Astrocyte (in vitro differentiated cells and primary cell): Measurements from ENCODE around the gene FYN. TPM values are rescaled to one million over a fixed set of nuclear protein-coding genes. Genes with fewer than 3 reads are reported as not detected.

Experiments used
- DNase-seq: peaks from one replicate; pipeline ENCODE4 v3.0.0-alpha.2; 2010; ENCODE audit warnings: low read depth
- FAIRE-seq: peaks from 2 replicates; lab custom pipeline; 2011; peaks lifted over from hg19 to GRCh38; lab: Jason Lieb, UNC
- H2AFZ ChIP-seq: 2 replicates; pipeline ENCODE4 v1.6.0; 2012; ENCODE audit warnings: low read depth, low read length, inconsistent platforms
- H3K27ac ChIP-seq: 2 replicates; pipeline ENCODE4 v1.5.1; 2011; ENCODE audit warnings: low read depth, low read length, inconsistent platforms
- H3K27me3 ChIP-seq: 2 replicates; pipeline ENCODE4 v1.6.0; 2011; ENCODE audit warnings: low read length, inconsistent platforms; ENCODE audit not compliant: insufficient read depth
- H3K36me3 ChIP-seq: 2 replicates; pipeline ENCODE4 v1.5.1; 2011; ENCODE audit warnings: low read length, inconsistent platforms; ENCODE audit not compliant: insufficient read depth
- H3K4me1 ChIP-seq: 2 replicates; pipeline ENCODE4 v1.5.1; 2011; ENCODE audit warnings: low read length, inconsistent platforms; ENCODE audit not compliant: insufficient read depth
- H3K4me2 ChIP-seq: 2 replicates; pipeline ENCODE4 v1.6.0; 2012; ENCODE audit warnings: low read length, inconsistent platforms
- H3K4me3 ChIP-seq: 2 replicates; pipeline ENCODE4 v1.5.1; 2011; ENCODE audit warnings: low read depth, mild to moderate bottlenecking, low read length, inconsistent platforms; ENCODE audit not compliant: insufficient read depth
- H3K79me2 ChIP-seq: 2 replicates; pipeline ENCODE4 v1.6.0; 2012; ENCODE audit warnings: mild to moderate bottlenecking, low read length, inconsistent platforms; ENCODE audit not compliant: insufficient read depth
- H3K9ac ChIP-seq: 2 replicates; pipeline ENCODE4 v1.6.0; 2012; ENCODE audit warnings: mild to moderate bottlenecking, low read length, inconsistent platforms
- H3K9me3 ChIP-seq: 2 replicates; pipeline ENCODE4 v1.5.1; 2012; ENCODE audit warnings: low read depth, mild to moderate bottlenecking, low read length, inconsistent platforms; ENCODE audit not compliant: insufficient read depth
- H4K20me1 ChIP-seq: 2 replicates; pipeline ENCODE4 v1.6.0; 2012; ENCODE audit warnings: low read length, inconsistent platforms; ENCODE audit not compliant: insufficient read depth
- H3K27ac Mint-ChIP-seq: one replicate; pipeline ENCODE4 v1.8.0; 2021; ENCODE audit warnings: mild to moderate bottlenecking, mixed read lengths; ENCODE audit not compliant: unreplicated experiment
- H3K27me3 Mint-ChIP-seq: one replicate; pipeline ENCODE4 v1.8.0; 2021; ENCODE audit warnings: low read depth, mixed read lengths; ENCODE audit not compliant: unreplicated experiment
- H3K36me3 Mint-ChIP-seq: one replicate; pipeline ENCODE4 v1.8.0; 2021; ENCODE audit warnings: low read depth, mixed read lengths; ENCODE audit not compliant: unreplicated experiment
- H3K4me1 Mint-ChIP-seq: one replicate; pipeline ENCODE4 v1.8.0; 2021; ENCODE audit warnings: low read depth, mixed read lengths; ENCODE audit not compliant: unreplicated experiment
- H3K4me3 Mint-ChIP-seq: one replicate; pipeline ENCODE4 v1.8.0; 2021; ENCODE audit warnings: mild to moderate bottlenecking, moderate library complexity, mixed read lengths; ENCODE audit not compliant: unreplicated experiment
- H3K9me3 Mint-ChIP-seq: one replicate; pipeline ENCODE4 v1.8.0; 2021; ENCODE audit warnings: mild to moderate bottlenecking, mixed read lengths; ENCODE audit not compliant: unreplicated experiment
- CTCF ChIP-seq: IDR thresholded peaks from 2 replicates; pipeline ENCODE4 v1.5.1; 2011; ENCODE audit warnings: low read depth, mild to moderate bottlenecking, inconsistent platforms, low read length, moderate library complexity; ENCODE audit not compliant: insufficient read depth
- EZH2 ChIP-seq: IDR thresholded peaks from 2 replicates; pipeline ENCODE4 v1.6.1; 2012; ENCODE audit warnings: mild to moderate bottlenecking, low read length, inconsistent platforms; ENCODE audit not compliant: insufficient read depth
- total RNA-seq: library from RNA; stranded (reverse); gene quantifications from 2 replicates; pipeline ENCODE4 v1.2.1, GENCODE V29; 2021

Gene FYN
- total RNA-seq, 1 donor from 2014 or later, result 167 TPM

- Mint-ChIP-seq H3K9me3 (peaks cover 3% of the 10 kb centered on the region), H3K27me3 (no peaks in the 10 kb centered on the region), H3K4me3 (no peak overlapping the region), H3K27ac (no peak overlapping the region), H3K36me3 (no peaks in the 10 kb centered on the region), H3K4me1 (no peaks in the 10 kb centered on the region)
- no peak overlapping the region for H3K27ac ChIP-seq
- H4K20me1 ChIP-seq, result no peaks in the 10 kb centered on the region
- no peaks in the 10 kb centered on the region for H3K36me3 ChIP-seq
- H3K79me2 ChIP-seq, result no peaks in the 10 kb centered on the region
- TF ChIP-seq EZH2, result no peak
- TF ChIP-seq CTCF, result no peak
- no peak overlapping the region for H3K4me2 ChIP-seq
- no peak overlapping the region for H3K4me3 ChIP-seq
- H2AFZ ChIP-seq, result no peak overlapping the region
- H3K27me3 ChIP-seq, result no peaks in the 10 kb centered on the region
- no peak for FAIRE-seq
- H3K9ac ChIP-seq, result no peak overlapping the region
- H3K9me3 ChIP-seq, result no peaks in the 10 kb centered on the region
- peaks cover 7% of the 10 kb centered on the region for H3K4me1 ChIP-seq
- DNase-seq, result no peak
Observed at GRCh38 chr6:111885373-111886027, 12.2 kb upstream of the FYN start.

GRCh38 chr6:111884068-111884467, 10.8 kb upstream of the FYN start:
- no peaks in the 10 kb centered on the region for H3K9me3 ChIP-seq
- H3K4me3 ChIP-seq, result no peak overlapping the region
- H3K27ac ChIP-seq, result no peak overlapping the region
- no peaks in the 10 kb centered on the region for H3K27me3 ChIP-seq
- TF ChIP-seq CTCF (no peak), EZH2 (no peak)
- Mint-ChIP-seq H3K4me3 (no peak overlapping the region), H3K4me1 (peaks cover 8% of the 10 kb centered on the region), H3K36me3 (no peaks in the 10 kb centered on the region), H3K27me3 (no peaks in the 10 kb centered on the region), H3K27ac (no peak overlapping the region), H3K9me3 (peaks cover 3% of the 10 kb centered on the region)
- peaks cover 13% of the 10 kb centered on the region for H3K4me1 ChIP-seq
- no peak overlapping the region for H2AFZ ChIP-seq
- no peak for DNase-seq
- no peak overlapping the region for H3K9ac ChIP-seq
- no peaks in the 10 kb centered on the region for H3K36me3 ChIP-seq
- H3K4me2 ChIP-seq, result no peak overlapping the region
- FAIRE-seq, result no peak
- H4K20me1 ChIP-seq, result no peaks in the 10 kb centered on the region
- no peaks in the 10 kb centered on the region for H3K79me2 ChIP-seq

- Mint-ChIP-seq H3K4me1 (peaks cover 8% of the 10 kb centered on the region), H3K9me3 (peaks cover 3% of the 10 kb centered on the region), H3K27me3 (no peaks in the 10 kb centered on the region), H3K27ac (peak overlapping the region; percentile 64), H3K4me3 (no peak overlapping the region), H3K36me3 (no peaks in the 10 kb centered on the region)
- Histone ChIP-seq H2AFZ (no peak overlapping the region), H3K36me3 (no peaks in the 10 kb centered on the region), H3K9me3 (no peaks in the 10 kb centered on the region), H3K4me3 (no peak overlapping the region), H3K4me2 (peak overlapping the region; percentile 29), H4K20me1 (no peaks in the 10 kb centered on the region), H3K4me1 (peaks cover 9% of the 10 kb centered on the region), H3K27me3 (no peaks in the 10 kb centered on the region), H3K27ac (peak overlapping the region; percentile 21), H3K79me2 (no peaks in the 10 kb centered on the region), H3K9ac (no peak overlapping the region)
- no peak for TF ChIP-seq EZH2
- no peak for TF ChIP-seq CTCF
- FAIRE-seq, result peak; percentile 69
- peak; percentile 69 for DNase-seq
Observed at GRCh38 chr6:111880181-111880888, 7.1 kb upstream of the FYN start.
